HuH-7 (cell line): Measurements from ENCODE around the gene MRPL34.
"Not testable (repeated sequence)": the region's sequence is repeated elsewhere in the genome, so short reads cannot be mapped to it uniquely, and the experiment has no call there.

Source experiments
- DNase-seq: peaks from one replicate; pipeline ENCODE4 v3.0.0; 2011; ENCODE audit warnings: low spot score

Gene MRPL34

GRCh38 chr19:17285415-17286135 is 20.1 kb upstream of the MRPL34 start:
- no peak for DNase-seq

GRCh38 chr19:17286263-17286662 is 19.4 kb upstream of the MRPL34 start:
- DNase-seq, result no peak

GRCh38 chr19:17286752-17287151 is 18.9 kb upstream of the MRPL34 start:
- DNase-seq, result no peak

- peak; percentile 77 for DNase-seq
These were observed 16.2 kb upstream of the MRPL34 start for GRCh38 chr19:17289489-17289888.

- DNase-seq, result peak; percentile 89
These were observed 13.2 kb upstream of the MRPL34 start for GRCh38 chr19:17292301-17293074.

GRCh38 chr19:17293605-17294004 is 12.1 kb upstream of the MRPL34 start:
- no peak for DNase-seq

GRCh38 chr19:17294051-17294891 is 11.4 kb upstream of the MRPL34 start:
- DNase-seq, result no peak

- DNase-seq, result not testable (repeated sequence)
These were observed 10.1 kb upstream of the MRPL34 start for GRCh38 chr19:17295551-17295950.

GRCh38 chr19:17296273-17296672 is 9.4 kb upstream of the MRPL34 start:
- DNase-seq, result no peak

- no peak for DNase-seq
These were observed 8.7 kb upstream of the MRPL34 start for GRCh38 chr19:17296976-17297375.

- DNase-seq, result no peak
These were observed 4.6 kb upstream of the MRPL34 start for GRCh38 chr19:17300992-17301619.

- DNase-seq, result no peak
These were observed 3.1 kb upstream of the MRPL34 start for GRCh38 chr19:17302391-17303166.

- DNase-seq, result peak; percentile 97
These were observed 2.3 kb upstream of the MRPL34 start, which contains the start of gene ABHD8 for GRCh38 chr19:17303167-17303939. Gene ABHD8, minus strand, starts transcription at chr19:17303425. Its CDS starts 1,809 bp downstream, at chr19:17301616.

- no peak for DNase-seq
These were observed 1.8 kb upstream of the MRPL34 start for GRCh38 chr19:17303940-17304267.

- no peak for DNase-seq
These were observed 1.1 kb upstream of the MRPL34 start for GRCh38 chr19:17304386-17305215.

- no peak for DNase-seq
These were observed 506 bp upstream of the MRPL34 start for GRCh38 chr19:17305216-17305516.

- DNase-seq, result no peak
These were observed 628 bp downstream of the MRPL34 start for GRCh38 chr19:17306285-17306714.

- DNase-seq, result no peak
These were observed 2.3 kb downstream of the MRPL34 start for GRCh38 chr19:17307876-17308377.

- peak; percentile 98 for DNase-seq
These were observed 3.7 kb downstream of the MRPL34 start, which contains the start of gene DDA1 for GRCh38 chr19:17309198-17309964. Gene DDA1, plus strand, starts transcription at chr19:17309563. Its CDS starts 92 bp downstream, at chr19:17309655.
